ENCODE data around the gene PHF19. TPM values are rescaled to one million over a fixed set of nuclear protein-coding genes. Genes with fewer than 3 reads are reported as not detected.

Gene PHF19
- total and polyA plus RNA-seq, 2 experiments from 2014 or later, result 17.1 to 28.2 TPM

GRCh38 chr9:120891884-120892747, 15.1 kb upstream of the PHF19 start:
- Histone ChIP-seq H3K27ac (no peak overlapping the region), H3K4me1 (ENCODE audit: insufficient read depth) (no peaks in the 10 kb centered on the region), H4K20me1 (ENCODE audit: insufficient read depth) (no peaks in the 10 kb centered on the region), H3K9ac (no peak overlapping the region), H3K79me2 (ENCODE audit: insufficient read depth) (no peaks in the 10 kb centered on the region), H2AFZ (no peak overlapping the region), H3K9me2 (ENCODE audit: insufficient read depth) (no peaks in the 10 kb centered on the region), H3K27me3 (replicated peaks; ENCODE audit: insufficient read depth) (0 out of 2 replicates have a peak, but pooled peaks cover 12% of the 10 kb centered on the region), H3K4me3 (no peak overlapping the region), H3K9me3 (ENCODE audit: low read depth) (no peaks in the 10 kb centered on the region), H3K36me3 (ENCODE audit: low read depth) (no peaks in the 10 kb centered on the region), H3F3A (ENCODE audit: insufficient read depth) (peaks cover 14% of the 10 kb centered on the region; the same call in 1 of the 2 replicates), H3K4me2 (ENCODE audit: unreplicated experiment) (no peak overlapping the region)
- WGBS, 2 experiments (ENCODE audit: low coverage in 1 of 2, low lambda C conversion rate in 2 of 2, missing lambda C conversion rate in 2 of 2), result 82 to 84% methylated on average over 15 of the region's 15 CpGs
- DNase-seq, result no peak
- in situ Hi-C loops (cut with MboI), result no loop called here
- TF ChIP-seq EZH2phosphoT487 (IDR thresholded peaks at IDR 0.05; ENCODE audit: insufficient read depth, low read depth) (no peak), EZH2 (IDR thresholded peaks at IDR 0.05; ENCODE audit: insufficient read depth, poor library complexity, severe bottlenecking) (no peak)

GRCh38 chr9:120891245-120891883, 14.4 kb upstream of the PHF19 start:
- H4K20me1 ChIP-seq (ENCODE audit: insufficient read depth), result no peaks in the 10 kb centered on the region
- H3K9me3 ChIP-seq (ENCODE audit: low read depth), result no peaks in the 10 kb centered on the region
- in situ Hi-C loops (cut with MboI), result no loop called here
- H2AFZ ChIP-seq, result no peak overlapping the region
- H3K27ac ChIP-seq, result no peak overlapping the region
- TF ChIP-seq EZH2phosphoT487 (IDR thresholded peaks at IDR 0.05; ENCODE audit: insufficient read depth, low read depth) (no peak), EZH2 (IDR thresholded peaks at IDR 0.05; ENCODE audit: insufficient read depth, poor library complexity, severe bottlenecking) (no peak)
- no peak overlapping the region for H3K4me3 ChIP-seq
- H3F3A ChIP-seq (ENCODE audit: insufficient read depth), result peaks cover 21% of the 10 kb centered on the region
- no peak for DNase-seq
- H3K4me1 ChIP-seq (ENCODE audit: insufficient read depth), result no peaks in the 10 kb centered on the region; the same call in 1 of the 2 replicates
- no peaks in the 10 kb centered on the region for H3K36me3 ChIP-seq (ENCODE audit: low read depth)
- H3K9me2 ChIP-seq (ENCODE audit: insufficient read depth), result no peaks in the 10 kb centered on the region
- H3K4me2 ChIP-seq (ENCODE audit: unreplicated experiment), result no peak overlapping the region
- 84% methylated on average over 10 of the region's 10 CpGs for WGBS, 2 experiments (ENCODE audit: low coverage in 1 of 2, low lambda C conversion rate in 2 of 2, missing lambda C conversion rate in 2 of 2)
- H3K79me2 ChIP-seq (ENCODE audit: insufficient read depth), result no peaks in the 10 kb centered on the region
- H3K27me3 ChIP-seq (replicated peaks; ENCODE audit: insufficient read depth), result 0 out of 2 replicates have a peak, but pooled peaks cover 12% of the 10 kb centered on the region
- H3K9ac ChIP-seq, result no peak overlapping the region

- no peak for TF ChIP-seq EZH2phosphoT487 (IDR thresholded peaks at IDR 0.05; ENCODE audit: insufficient read depth, low read depth)
- TF ChIP-seq EZH2 (IDR thresholded peaks at IDR 0.05; ENCODE audit: insufficient read depth, poor library complexity, severe bottlenecking), result no peak
- WGBS, 2 experiments (ENCODE audit: low coverage in 1 of 2, low lambda C conversion rate in 2 of 2, missing lambda C conversion rate in 2 of 2), result 72 to 73% methylated on average over 13 to 14 of the region's 14 CpGs
- Histone ChIP-seq H3K9me3 (ENCODE audit: low read depth) (no peaks in the 10 kb centered on the region), H4K20me1 (ENCODE audit: insufficient read depth) (no peaks in the 10 kb centered on the region), H3K79me2 (ENCODE audit: insufficient read depth) (no peaks in the 10 kb centered on the region), H3K9ac (no peak overlapping the region), H3K27ac (no peak overlapping the region), H2AFZ (no peak overlapping the region), H3K27me3 (replicated peaks; ENCODE audit: insufficient read depth) (0 out of 2 replicates have a peak, but pooled peaks cover 7% of the 10 kb centered on the region), H3K4me2 (ENCODE audit: unreplicated experiment) (no peak overlapping the region), H3K36me3 (ENCODE audit: low read depth) (no peaks in the 10 kb centered on the region), H3K9me2 (ENCODE audit: insufficient read depth) (no peaks in the 10 kb centered on the region), H3K4me1 (ENCODE audit: insufficient read depth) (peaks cover 8% of the 10 kb centered on the region), H3K4me3 (no peak overlapping the region), H3F3A (ENCODE audit: insufficient read depth) (peaks cover 26% of the 10 kb centered on the region)
- DNase-seq, result no peak
- in situ Hi-C loops (cut with MboI), result no loop called here
Measured at GRCh38 chr9:120890320-120891244, 13.6 kb upstream of the PHF19 start.

Data from GM23248 (cell line).